Mesenchymal stem cell (in vitro differentiated cells and primary cell): ENCODE results near the gene C21orf58.
A peak's percentile ranks its signal among the peaks of the same experiment; 100 is the strongest.

Experiments
- DNase-seq: peaks from one replicate; pipeline ENCODE4 v3.0.0-alpha.2; 2013
- H2AFZ ChIP-seq: one replicate; pipeline ENCODE4 v1.6.1; 2013; ENCODE audit warnings: low read depth, mild to moderate bottlenecking, control low read depth, inconsistent platforms, low read length, moderate library complexity
- H2AK5ac ChIP-seq: 2 replicates; pipeline ENCODE4 v1.6.1; 2013; ENCODE audit warnings: low read length, moderate library complexity, mild to moderate bottlenecking, inconsistent platforms; ENCODE audit not compliant: severe bottlenecking
- H2BK120ac ChIP-seq: one replicate; pipeline ENCODE4 v1.6.1; 2013; ENCODE audit warnings: low read depth, mild to moderate bottlenecking, inconsistent platforms, low read length, moderate library complexity
- H2BK12ac ChIP-seq, 2 experiments: one replicate each; pipeline ENCODE4 v1.6.1; 2013; ENCODE audit warnings: inconsistent platforms in 2 of 2, low read length in 2 of 2, mild to moderate bottlenecking in 2 of 2, moderate library complexity in 2 of 2, control low read depth in 1 of 2
- H2BK15ac ChIP-seq: one replicate; pipeline ENCODE4 v1.6.1; 2013; ENCODE audit warnings: mild to moderate bottlenecking, low read depth, inconsistent platforms; ENCODE audit not compliant: poor library complexity, severe bottlenecking
- H2BK5ac ChIP-seq: 2 replicates; pipeline ENCODE4 v1.6.1; 2013; ENCODE audit warnings: low read depth, mild to moderate bottlenecking, low read length, control low read depth, inconsistent platforms; ENCODE audit not compliant: poor library complexity, severe bottlenecking
- H3K14ac ChIP-seq, 2 experiments: one replicate each; pipeline ENCODE4 v1.6.1; 2013; ENCODE audit warnings: inconsistent platforms in 2 of 2, low read length in 2 of 2, control low read depth in 1 of 2, mild to moderate bottlenecking in 1 of 2, moderate library complexity in 1 of 2
- H3K18ac ChIP-seq, 2 experiments: one replicate each; pipeline ENCODE4 v1.6.1; 2013; ENCODE audit warnings: inconsistent platforms in 2 of 2, low read length in 2 of 2, control low read depth in 1 of 2, low read depth in 1 of 2, mild to moderate bottlenecking in 1 of 2
- H3K23ac ChIP-seq, 2 experiments: one replicate each; pipeline ENCODE4 v1.6.1; 2013; ENCODE audit warnings: inconsistent platforms in 2 of 2, low read length in 2 of 2, mild to moderate bottlenecking in 2 of 2, moderate library complexity in 2 of 2, control low read depth in 1 of 2
- H3K27ac ChIP-seq: 2 replicates; pipeline ENCODE4 v1.5.1; 2013; ENCODE audit warnings: mild to moderate bottlenecking, moderate library complexity, low read length, control low read depth, inconsistent platforms; ENCODE audit not compliant: poor library complexity, severe bottlenecking
- H3K27me3 ChIP-seq, 2 experiments: 2 replicates each; pipeline versions ENCODE4 v1.6.1 to v1.7.0; 2013; ENCODE audit warnings: low read length in 2 of 2, mild to moderate bottlenecking in 2 of 2, moderate library complexity in 2 of 2, control low read depth in 1 of 2, inconsistent platforms in 1 of 2; ENCODE audit not compliant: control insufficient read depth in 1 of 2, insufficient read depth in 1 of 2
- H3K36me3 ChIP-seq, 2 experiments: 2 replicates each; pipeline versions ENCODE4 v1.6.1 to v1.7.0; 2013; ENCODE audit warnings: low read length in 2 of 2, control low read depth in 1 of 2, inconsistent platforms in 1 of 2, low read depth in 1 of 2, mild to moderate bottlenecking in 1 of 2; ENCODE audit not compliant: insufficient read depth in 2 of 2, control insufficient read depth in 1 of 2
- H3K4ac ChIP-seq, 2 experiments: one replicate each; pipeline ENCODE4 v1.6.1; 2013; ENCODE audit warnings: inconsistent platforms in 2 of 2, low read length in 2 of 2, mild to moderate bottlenecking in 2 of 2, moderate library complexity in 2 of 2, control low read depth in 1 of 2, low read depth in 1 of 2
- H3K4me1 ChIP-seq: 2 replicates; pipeline ENCODE4 v1.6.1; 2013; ENCODE audit warnings: low read depth, low read length, control low read depth; ENCODE audit not compliant: control insufficient read depth, insufficient read depth
- H3K4me2 ChIP-seq: 2 replicates; pipeline ENCODE4 v1.6.1; 2013; ENCODE audit warnings: low read length, mild to moderate bottlenecking, inconsistent platforms; ENCODE audit not compliant: poor library complexity, severe bottlenecking
- H3K4me3 ChIP-seq, 2 experiments: 2 replicates each; pipeline versions ENCODE4 v1.5.1 to v1.7.0; 2013; ENCODE audit warnings: low read length in 2 of 2, mild to moderate bottlenecking in 2 of 2, control low read depth in 1 of 2, low read depth in 1 of 2; ENCODE audit not compliant: insufficient read depth in 1 of 2
- H3K79me1 ChIP-seq: replicated peaks from 2 replicates; pipeline ENCODE4 v1.6.1; 2013; ENCODE audit warnings: mild to moderate bottlenecking, control low read depth, low read length, inconsistent platforms; ENCODE audit not compliant: poor library complexity, severe bottlenecking
- H3K9ac ChIP-seq: 2 replicates; pipeline ENCODE4 v1.7.0; 2013; ENCODE audit warnings: mild to moderate bottlenecking, low read length, moderate library complexity
- H3K9me3 ChIP-seq: 2 replicates; pipeline ENCODE4 v1.7.0; 2013; ENCODE audit warnings: mild to moderate bottlenecking, low read length; ENCODE audit not compliant: control insufficient read depth
- H4K8ac ChIP-seq: one replicate; pipeline ENCODE4 v1.6.1; 2013; ENCODE audit warnings: inconsistent platforms, mild to moderate bottlenecking, low read length, moderate library complexity
- H4K91ac ChIP-seq: one replicate; pipeline ENCODE4 v1.6.1; 2013; ENCODE audit warnings: mild to moderate bottlenecking, low read length, inconsistent platforms
- WGBS: methylation state at CpG from one replicate; pipeline ENCODE4 v1.1.7; 2013; ENCODE audit warnings: mixed read lengths; 5-methylcytosine and 5-hydroxymethylcytosine counted together

C21orf58 gene

DNA sequence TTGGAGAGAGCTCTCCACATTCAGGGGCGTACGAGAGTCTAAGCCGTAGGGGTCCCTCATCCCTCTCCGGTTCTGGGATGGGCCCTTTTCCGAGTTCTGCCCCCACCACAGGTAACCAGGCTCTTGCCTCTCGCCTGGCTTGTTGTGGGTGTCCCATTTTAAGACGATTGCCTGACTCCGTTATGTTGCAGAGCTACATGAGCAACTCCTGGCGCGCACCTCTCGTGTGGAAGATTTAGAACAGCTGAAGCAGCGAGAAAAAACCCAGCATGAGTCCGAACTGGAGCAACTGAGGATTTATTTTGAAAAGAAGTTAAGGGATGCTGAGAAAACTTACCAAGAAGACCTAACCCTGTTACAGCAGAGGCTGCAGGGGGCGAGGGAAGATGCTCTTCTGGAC, 29.2 kb upstream of the C21orf58 start:
- WGBS: 96% methylated on average over 13 of the region's 14 CpGs
- H2BK12ac ChIP-seq: no peak overlapping the region
- H3K79me1 ChIP-seq: peaks cover 35% of the 10 kb centered on the region
- H3K18ac ChIP-seq: no peak overlapping the region
- no peak overlapping the region for H3K9ac ChIP-seq
- no peak overlapping the region for H2BK5ac ChIP-seq
- H3K4me3 ChIP-seq: no peak overlapping the region
- H2AK5ac ChIP-seq: no peak overlapping the region
- H2BK120ac ChIP-seq: no peak overlapping the region
- H3K4me2 ChIP-seq: no peak overlapping the region
- no peak overlapping the region for H2BK15ac ChIP-seq
- no peak overlapping the region for H4K8ac ChIP-seq
- H2AFZ ChIP-seq: no peak overlapping the region
- H3K14ac ChIP-seq: no peak overlapping the region
- H3K4me1 ChIP-seq: no peaks in the 10 kb centered on the region
- no peak overlapping the region for H3K27ac ChIP-seq
- H3K9me3 ChIP-seq: no peaks in the 10 kb centered on the region
- H4K91ac ChIP-seq: no peak overlapping the region
- DNase-seq: no peak
- H3K4ac ChIP-seq: no peak overlapping the region
- H3K23ac ChIP-seq: no peak overlapping the region
- H3K36me3 ChIP-seq: peaks cover 87 to 97% of the 10 kb centered on the region in 2 experiments
- H3K27me3 ChIP-seq: no peaks in the 10 kb centered on the region

- Histone ChIP-seq H4K8ac (no peak overlapping the region), H3K9ac (no peak overlapping the region), H3K14ac (no peak overlapping the region), H3K79me1 (peaks cover 37% of the 10 kb centered on the region), H3K36me3 (peaks cover 86 to 97% of the 10 kb centered on the region in 2 experiments), H2BK15ac (no peak overlapping the region), H3K4me3 (no peak overlapping the region), H3K18ac (no peak overlapping the region), H2BK12ac (no peak overlapping the region), H3K27ac (no peak overlapping the region), H3K23ac (no peak overlapping the region), H2BK5ac (peak overlapping the region; percentile 36), H3K4me2 (no peak overlapping the region), H3K9me3 (no peaks in the 10 kb centered on the region), H2BK120ac (no peak overlapping the region), H3K4me1 (peaks cover 2% of the 10 kb centered on the region), H3K27me3 (no peaks in the 10 kb centered on the region), H2AK5ac (no peak overlapping the region), H2AFZ (no peak overlapping the region), H4K91ac (no peak overlapping the region), H3K4ac (no peak overlapping the region)
- no peak for DNase-seq
- 98% methylated on average over 11 of the region's 11 CpGs for WGBS
These were observed 28.5 kb upstream of the C21orf58 start for GRCh38 chr21:46352164-46352515.

DNA sequence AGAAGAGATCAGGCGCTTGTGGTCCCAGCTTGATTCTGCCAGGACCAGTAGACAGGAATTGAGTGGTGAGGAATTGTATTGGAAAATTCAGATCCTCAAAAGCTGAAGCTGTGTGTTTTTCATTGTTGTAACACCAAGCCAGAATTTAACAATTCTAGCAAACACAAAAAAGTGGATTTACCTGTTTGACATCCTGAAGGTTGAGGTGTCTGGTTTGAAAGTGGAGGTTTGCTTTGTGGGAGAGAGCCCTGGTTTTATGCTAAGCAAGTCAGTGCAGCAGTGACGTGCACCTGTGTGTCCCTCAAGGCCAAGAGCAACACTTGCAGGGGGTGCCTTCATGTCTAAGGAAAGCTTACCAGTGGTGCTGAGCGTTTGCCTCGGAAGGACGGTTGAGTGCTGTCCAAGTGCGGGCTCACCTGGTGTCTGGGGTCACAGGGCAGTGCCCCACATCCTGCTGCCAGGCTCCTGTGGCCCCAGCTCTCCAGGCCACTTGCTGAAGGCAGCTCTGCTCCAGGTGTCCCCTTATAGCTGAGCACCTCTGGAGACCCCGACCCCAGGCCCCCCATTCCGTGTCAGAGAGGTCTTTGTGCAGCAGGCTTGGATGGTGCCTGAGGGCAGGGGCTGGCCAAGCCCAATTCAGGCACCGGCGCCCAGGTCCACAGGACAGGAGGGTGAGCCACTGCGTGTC, 27.9 kb upstream of the C21orf58 start:
- no peak for DNase-seq
- no peak overlapping the region for H3K18ac ChIP-seq
- H4K8ac ChIP-seq: no peak overlapping the region
- no peak overlapping the region for H3K4me2 ChIP-seq
- H3K14ac ChIP-seq: no peak overlapping the region
- no peak overlapping the region for H2BK12ac ChIP-seq
- peaks cover 41% of the 10 kb centered on the region for H3K79me1 ChIP-seq
- H2AK5ac ChIP-seq: no peak overlapping the region
- peaks cover 5% of the 10 kb centered on the region for H3K4me1 ChIP-seq
- H3K9ac ChIP-seq: no peak overlapping the region
- H3K4me3 ChIP-seq: no peak overlapping the region
- 97% methylated on average over 11 of the region's 11 CpGs for WGBS
- no peak overlapping the region for H3K23ac ChIP-seq
- no peak overlapping the region for H3K27ac ChIP-seq
- H2AFZ ChIP-seq: no peak overlapping the region
- H2BK15ac ChIP-seq: no peak overlapping the region
- H4K91ac ChIP-seq: no peak overlapping the region
- no peaks in the 10 kb centered on the region for H3K27me3 ChIP-seq
- H2BK5ac ChIP-seq: no peak overlapping the region
- H3K36me3 ChIP-seq: peaks cover 86 to 97% of the 10 kb centered on the region in 2 experiments
- H2BK120ac ChIP-seq: no peak overlapping the region
- H3K4ac ChIP-seq: no peak overlapping the region
- H3K9me3 ChIP-seq: no peaks in the 10 kb centered on the region

DNA sequence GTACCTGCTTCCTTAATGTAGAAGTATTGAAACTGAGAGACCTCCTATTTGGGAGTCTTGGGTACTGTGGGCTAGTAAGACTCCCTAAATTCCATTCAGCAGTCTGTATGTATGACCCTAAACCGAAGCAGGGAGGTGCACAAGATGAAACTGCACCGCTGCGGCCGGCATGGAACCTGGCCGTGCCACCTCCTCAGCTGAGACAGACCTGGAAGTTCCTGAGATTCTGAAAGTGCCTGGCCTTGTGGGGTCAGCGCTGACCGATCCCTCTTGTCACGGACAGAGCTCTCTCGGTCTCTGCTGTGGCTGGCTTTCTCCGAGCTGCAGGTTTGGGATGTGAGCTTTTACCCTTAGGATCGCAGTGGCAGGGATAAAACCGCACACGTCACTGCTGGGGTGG, 27.3 kb upstream of the C21orf58 start:
- 92% methylated on average over 13 of the region's 13 CpGs for WGBS
- Histone ChIP-seq H2BK5ac (no peak overlapping the region), H3K9me3 (no peaks in the 10 kb centered on the region), H3K4ac (no peak overlapping the region), H3K4me1 (peaks cover 5% of the 10 kb centered on the region), H3K18ac (no peak overlapping the region), H2AFZ (no peak overlapping the region), H3K14ac (no peak overlapping the region), H3K9ac (no peak overlapping the region), H3K36me3 (peaks cover 86 to 97% of the 10 kb centered on the region in 2 experiments), H4K91ac (no peak overlapping the region), H3K27me3 (no peaks in the 10 kb centered on the region), H2BK120ac (no peak overlapping the region), H3K23ac (no peak overlapping the region), H3K27ac (no peak overlapping the region), H2BK15ac (no peak overlapping the region), H2AK5ac (no peak overlapping the region), H3K4me2 (no peak overlapping the region), H2BK12ac (no peak overlapping the region), H3K79me1 (peaks cover 47% of the 10 kb centered on the region), H3K4me3 (no peak overlapping the region), H4K8ac (no peak overlapping the region)
- DNase-seq: no peak
